ENCODE data around the gene NTM. TPM values are rescaled to one million over a fixed set of nuclear protein-coding genes. Genes with fewer than 3 reads are reported as not detected.

NTM gene
- total RNA-seq, 2 donors from 2014 or later = 19.1 to 44.7 TPM

- H3K4me3 ChIP-seq = no peak overlapping the region
- no peaks in the 10 kb centered on the region for H3K27me3 ChIP-seq
- no peak for DNase-seq (ENCODE audit: low spot score)
- no peaks in the 10 kb centered on the region for H3K9me3 ChIP-seq
- H3K36me3 ChIP-seq = no peaks in the 10 kb centered on the region
- TF ChIP-seq CTCF (IDR thresholded peaks at IDR 0.05) = no peak
- H3K4me1 ChIP-seq = peaks cover 0 to 11% of the 10 kb centered on the region in 2 donors
- no peak overlapping the region for H3K27ac ChIP-seq
Measured at GRCh38 chr11:131957875-131958274, 587.5 kb downstream of the NTM start.

GRCh38 chr11:131962818-131963217 is 592.4 kb downstream of the NTM start:
- no peak for TF ChIP-seq CTCF (IDR thresholded peaks at IDR 0.05)
- H3K4me1 ChIP-seq = peaks cover 0 to 10% of the 10 kb centered on the region in 2 donors
- DNase-seq (ENCODE audit: low spot score) = no peak
- H3K36me3 ChIP-seq = no peaks in the 10 kb centered on the region
- peak overlapping the region in 1 of 2 donors; percentile 70 for H3K27ac ChIP-seq
- H3K27me3 ChIP-seq = no peaks in the 10 kb centered on the region
- H3K4me3 ChIP-seq = no peak overlapping the region
- H3K9me3 ChIP-seq = no peaks in the 10 kb centered on the region

GRCh38 chr11:131964698-131965483 is 594.5 kb downstream of the NTM start:
- Histone ChIP-seq H3K4me1 (peaks cover 0 to 10% of the 10 kb centered on the region in 2 donors), H3K4me3 (no peak overlapping the region), H3K36me3 (no peaks in the 10 kb centered on the region), H3K27me3 (no peaks in the 10 kb centered on the region), H3K27ac (peak overlapping the region; percentile 48 to 70), H3K9me3 (no peaks in the 10 kb centered on the region)
- no peak for DNase-seq (ENCODE audit: low spot score)
- no peak for TF ChIP-seq CTCF (IDR thresholded peaks at IDR 0.05)

GRCh38 chr11:131965504-131965903 is 595.1 kb downstream of the NTM start:
- H3K27ac ChIP-seq = peak overlapping the region; percentile 48 to 70
- no peaks in the 10 kb centered on the region for H3K27me3 ChIP-seq
- H3K9me3 ChIP-seq = no peaks in the 10 kb centered on the region
- TF ChIP-seq CTCF (IDR thresholded peaks at IDR 0.05) = no peak
- no peak for DNase-seq (ENCODE audit: low spot score)
- no peaks in the 10 kb centered on the region for H3K36me3 ChIP-seq
- no peak overlapping the region for H3K4me3 ChIP-seq
- peaks cover 0 to 10% of the 10 kb centered on the region in 2 donors for H3K4me1 ChIP-seq

- no peak for DNase-seq (ENCODE audit: low spot score)
- TF ChIP-seq CTCF (IDR thresholded peaks at IDR 0.05) = no peak
- H3K36me3 ChIP-seq = no peaks in the 10 kb centered on the region
- no peak overlapping the region for H3K4me3 ChIP-seq
- peak overlapping the region; percentile 31 to 70 for H3K27ac ChIP-seq
- H3K9me3 ChIP-seq = no peaks in the 10 kb centered on the region
- peaks cover 0 to 10% of the 10 kb centered on the region in 2 donors for H3K4me1 ChIP-seq
- H3K27me3 ChIP-seq = no peaks in the 10 kb centered on the region
Measured at GRCh38 chr11:131966667-131967066, 596.3 kb downstream of the NTM start.
